Ascending aorta (tissue), 2 donors: ENCODE results near the gene ST8SIA1. TPM values are rescaled to one million over a fixed set of nuclear protein-coding genes. Genes with fewer than 3 reads are reported as not detected.

Source experiments
- DNase-seq, 2 donors: peaks; one replicate each; pipeline ENCODE4 v3.0.0-alpha.2; 2019; ENCODE audit warnings: low spot score in 2 of 2
- H3K27ac ChIP-seq, 2 donors: fragments of 200-600 bp; sonication (generic); one replicate each; pipeline ENCODE4 v1.5.1; 2016 to 2017; ENCODE audit warnings: mild to moderate bottlenecking in 1 of 2
- H3K27me3 ChIP-seq: fragments of 200-600 bp; sonication (generic); one replicate; pipeline ENCODE4 v1.5.1; 2017
- H3K36me3 ChIP-seq, 2 donors: fragments of 200-600 bp; sonication (generic); one replicate each; pipeline ENCODE4 v1.5.1; 2016
- H3K4me1 ChIP-seq, 2 donors: fragments of 200-600 bp; sonication (generic); one replicate each; pipeline ENCODE4 v1.5.1; 2016 to 2017; ENCODE audit warnings: mild to moderate bottlenecking in 1 of 2
- H3K4me3 ChIP-seq, 2 donors: fragments of 200-600 bp; sonication (generic); one replicate each; pipeline ENCODE4 v1.5.1; 2016 to 2017; ENCODE audit warnings: mild to moderate bottlenecking in 1 of 2
- H3K9me3 ChIP-seq, 2 donors: fragments of 200-600 bp; sonication (generic); one replicate each; pipeline ENCODE4 v1.5.1; 2016
- CTCF ChIP-seq, 3 experiments: fragments of 200-600 bp in 2 of 3; fragments of 450-650 bp in 1 of 3; sonication (generic) in 2 of 3; IDR thresholded peaks; one replicate each; pipeline ENCODE4 v1.5.1; 2016 to 2019; ENCODE audit warnings: antibody characterized with exemption in 3 of 3, mild to moderate bottlenecking in 1 of 3, moderate library complexity in 1 of 3
- intact Hi-C: fragments of 100-400 bp; cut with DNase I; formaldehyde crosslinking; loops from one replicate; pipeline ENCODE4 v1.15.1; 2023
- total RNA-seq: library from RNA; depleted of rRNA; stranded (reverse); fragments of >200 nt; gene quantifications from one replicate; pipeline ENCODE4 v1.1.0, GENCODE V29; 2016

Gene ST8SIA1
- total RNA-seq, 1 donor from 2014 or later: 9.7 TPM

- no peak for TF ChIP-seq CTCF (IDR thresholded peaks at IDR 0.05)
- Histone ChIP-seq H3K27ac (no peak overlapping the region), H3K4me1 (no peaks in the 10 kb centered on the region), H3K4me3 (no peak overlapping the region), H3K36me3 (no peaks in the 10 kb centered on the region), H3K27me3 (no peaks in the 10 kb centered on the region), H3K9me3 (peaks cover 0 to 3% of the 10 kb centered on the region in 2 donors)
- DNase-seq: no peak
- intact Hi-C loops: no loop called here
Measured at GRCh38 chr12:22306311-22306710, 28.2 kb downstream of the ST8SIA1 start.

- no peak overlapping the region for H3K4me3 ChIP-seq
- H3K36me3 ChIP-seq: no peaks in the 10 kb centered on the region
- no peaks in the 10 kb centered on the region for H3K27me3 ChIP-seq
- no peak for TF ChIP-seq CTCF (IDR thresholded peaks at IDR 0.05)
- H3K27ac ChIP-seq: no peak overlapping the region
- intact Hi-C loops: no loop called here
- H3K9me3 ChIP-seq: peaks cover 0 to 7% of the 10 kb centered on the region in 2 donors
- no peaks in the 10 kb centered on the region for H3K4me1 ChIP-seq
- DNase-seq: no peak
Measured at GRCh38 chr12:22304341-22304740, 30.2 kb downstream of the ST8SIA1 start.

- Histone ChIP-seq H3K27me3 (no peaks in the 10 kb centered on the region), H3K4me3 (no peak overlapping the region), H3K36me3 (no peaks in the 10 kb centered on the region), H3K4me1 (no peaks in the 10 kb centered on the region), H3K9me3 (peaks cover 0 to 7% of the 10 kb centered on the region in 2 donors), H3K27ac (no peak overlapping the region)
- intact Hi-C loops: no loop called here
- no peak for DNase-seq
- no peak for TF ChIP-seq CTCF (IDR thresholded peaks at IDR 0.05)
Measured at GRCh38 chr12:22299294-22299912, 35.1 kb downstream of the ST8SIA1 start.

- no peak overlapping the region for H3K4me3 ChIP-seq
- H3K27me3 ChIP-seq: no peaks in the 10 kb centered on the region
- intact Hi-C loops: no loop called here
- H3K36me3 ChIP-seq: no peaks in the 10 kb centered on the region
- DNase-seq: no peak
- no peaks in the 10 kb centered on the region for H3K4me1 ChIP-seq
- no peaks in the 10 kb centered on the region for H3K9me3 ChIP-seq
- H3K27ac ChIP-seq: no peak overlapping the region
- TF ChIP-seq CTCF (IDR thresholded peaks at IDR 0.05): no peak
Measured at GRCh38 chr12:22289250-22289649, 45.3 kb downstream of the ST8SIA1 start.

- Histone ChIP-seq H3K4me3 (no peak overlapping the region), H3K9me3 (no peaks in the 10 kb centered on the region), H3K27me3 (no peaks in the 10 kb centered on the region), H3K36me3 (no peaks in the 10 kb centered on the region), H3K4me1 (peaks cover 4 to 7% of the 10 kb centered on the region in 2 donors), H3K27ac (no peak overlapping the region)
- intact Hi-C loops: no loop called here
- DNase-seq: no peak
- no peak for TF ChIP-seq CTCF (IDR thresholded peaks at IDR 0.05)
Measured at GRCh38 chr12:22287776-22288621, 46.5 kb downstream of the ST8SIA1 start.
